ENCODE results near the gene RALGAPB. TPM values are rescaled to one million over a fixed set of nuclear protein-coding genes. Genes with fewer than 3 reads are reported as not detected.

Gene RALGAPB
- total RNA-seq, 2 donors from 2014 or later = 50.2 to 51.5 TPM

GRCh38 chr20:38514185-38514584, 41.5 kb downstream of the RALGAPB start:
- H3K36me3 ChIP-seq = peaks cover 18% of the 10 kb centered on the region
- no peak overlapping the region for H3K4me3 ChIP-seq
- H3K9me3 ChIP-seq = no peaks in the 10 kb centered on the region

GRCh38 chr20:38514947-38515346, 42.3 kb downstream of the RALGAPB start:
- no peaks in the 10 kb centered on the region for H3K27me3 ChIP-seq (replicated peaks; ENCODE audit: insufficient read depth)
- no peak overlapping the region for H3K4me3 ChIP-seq
- H3K4me1 ChIP-seq (ENCODE audit: control insufficient read depth in 1 of 2, low read depth in 2 of 2) = peaks cover 0 to 7% of the 10 kb centered on the region in 2 donors
- peaks cover 10% of the 10 kb centered on the region for H3K36me3 ChIP-seq
- H3K9me3 ChIP-seq = no peaks in the 10 kb centered on the region
- no peak for ATAC-seq (ENCODE audit: insufficient number of reproducible peaks, low FRiP score, low read depth)
- no peak for TF ChIP-seq CTCF (IDR thresholded peaks at IDR 0.05)
- DNase-seq (ENCODE audit: low spot score) = no peak
- H3K27ac ChIP-seq = no peak overlapping the region

More at GRCh38 chr20:38514185-38514584, 41.5 kb downstream of the RALGAPB start:
- no peaks in the 10 kb centered on the region for H3K27me3 ChIP-seq (replicated peaks; ENCODE audit: insufficient read depth)
- H3K4me1 ChIP-seq (ENCODE audit: control insufficient read depth in 1 of 2, low read depth in 2 of 2) = peaks cover 0 to 7% of the 10 kb centered on the region in 2 donors
- ATAC-seq (ENCODE audit: insufficient number of reproducible peaks, low FRiP score, low read depth) (no peak), DNase-seq (ENCODE audit: low spot score) (no peak)
- H3K27ac ChIP-seq = no peak overlapping the region
- TF ChIP-seq CTCF (IDR thresholded peaks at IDR 0.05) = no peak

- H3K27ac ChIP-seq = no peak overlapping the region
- no peak for ATAC-seq (ENCODE audit: insufficient number of reproducible peaks, low FRiP score, low read depth)
- no peak for DNase-seq (ENCODE audit: low spot score)
- H3K4me1 ChIP-seq (ENCODE audit: control insufficient read depth in 1 of 2, low read depth in 2 of 2) = peaks cover 0 to 7% of the 10 kb centered on the region in 2 donors
- no peak for TF ChIP-seq CTCF (IDR thresholded peaks at IDR 0.05)
- no peaks in the 10 kb centered on the region for H3K9me3 ChIP-seq
- peaks cover 9% of the 10 kb centered on the region for H3K36me3 ChIP-seq
- H3K27me3 ChIP-seq (replicated peaks; ENCODE audit: insufficient read depth) = no peaks in the 10 kb centered on the region
- H3K4me3 ChIP-seq = no peak overlapping the region
These were observed 43.0 kb downstream of the RALGAPB start for GRCh38 chr20:38515631-38516030.

- ATAC-seq (ENCODE audit: insufficient number of reproducible peaks, low FRiP score, low read depth) = no peak
- DNase-seq (ENCODE audit: low spot score) = no peak
- TF ChIP-seq CTCF (IDR thresholded peaks at IDR 0.05) = no peak
- peaks cover 0 to 7% of the 10 kb centered on the region in 2 donors for H3K4me1 ChIP-seq (ENCODE audit: control insufficient read depth in 1 of 2, low read depth in 2 of 2)
- no peaks in the 10 kb centered on the region for H3K9me3 ChIP-seq
- no peak overlapping the region for H3K27ac ChIP-seq
- H3K27me3 ChIP-seq (replicated peaks; ENCODE audit: insufficient read depth) = no peaks in the 10 kb centered on the region
- H3K4me3 ChIP-seq = no peak overlapping the region
- H3K36me3 ChIP-seq = peaks cover 20% of the 10 kb centered on the region
These were observed 46.8 kb downstream of the RALGAPB start for GRCh38 chr20:38519426-38519825.

- Histone ChIP-seq H3K4me3 (no peak overlapping the region), H3K27ac (no peak overlapping the region), H3K4me1 (ENCODE audit: control insufficient read depth in 1 of 2, low read depth in 2 of 2) (no peaks in the 10 kb centered on the region), H3K36me3 (peaks cover 25% of the 10 kb centered on the region), H3K9me3 (no peaks in the 10 kb centered on the region), H3K27me3 (replicated peaks; ENCODE audit: insufficient read depth) (no peaks in the 10 kb centered on the region)
- DNase-seq (ENCODE audit: low spot score) (no peak), ATAC-seq (ENCODE audit: insufficient number of reproducible peaks, low FRiP score, low read depth) (no peak)
- no peak for TF ChIP-seq CTCF (IDR thresholded peaks at IDR 0.05)
These were observed 47.6 kb downstream of the RALGAPB start for GRCh38 chr20:38520261-38520660.
